GM18951 (cell line): Measurements from ENCODE around the gene PRDX5.
"Not testable (repeated sequence)": the region's sequence is repeated elsewhere in the genome, so short reads cannot be mapped to it uniquely, and the experiment has no call there.

Experiments used
- POLR2A ChIP-seq: IDR thresholded peaks from 4 replicates; pipeline ENCODE4 v1.6.1; 2011; ENCODE audit warnings: mild to moderate bottlenecking; ENCODE audit not compliant: insufficient read length, insufficient read depth; ENCODE audit errors: extremely low read depth
- in situ Hi-C: fragments of 300-500 bp; cut with MboI; formaldehyde crosslinking; loops from one replicate; pipeline ENCODE4 v1.12.0; 2022; ENCODE audit warnings: low sequenced_read_pairs, mixed read lengths, inconsistent platforms; ENCODE audit not compliant: unreplicated experiment

Gene PRDX5

GRCh38 chr11:64305691-64306562, 12.0 kb upstream of the PRDX5 start:
- TF ChIP-seq POLR2A: peak; percentile 50
- in situ Hi-C loops: no loop called here

- in situ Hi-C loops: no loop called here
Measured at GRCh38 chr11:64306563-64306875, 11.4 kb upstream of the PRDX5 start.

GRCh38 chr11:64306876-64307622, 10.9 kb upstream of the PRDX5 start:
- TF ChIP-seq POLR2A: peak; percentile 19
- in situ Hi-C loops: no loop called here

More at GRCh38 chr11:64306563-64306875, 11.4 kb upstream of the PRDX5 start:
- TF ChIP-seq POLR2A: no peak

- in situ Hi-C loops: not testable (repeated sequence)
Measured at GRCh38 chr11:64307795-64308194, 10.1 kb upstream of the PRDX5 start.

- in situ Hi-C loops: no loop called here
Measured at GRCh38 chr11:64312947-64313346, 5.0 kb upstream of the PRDX5 start.

GRCh38 chr11:64313491-64314145, 4.3 kb upstream of the PRDX5 start:
- no peak for TF ChIP-seq POLR2A

More at GRCh38 chr11:64312947-64313346, 5.0 kb upstream of the PRDX5 start:
- no peak for TF ChIP-seq POLR2A

GRCh38 chr11:64314146-64314804, 3.6 kb upstream of the PRDX5 start:
- in situ Hi-C loops: no loop called here
- TF ChIP-seq POLR2A: no peak

More at GRCh38 chr11:64313491-64314145, 4.3 kb upstream of the PRDX5 start:
- in situ Hi-C loops: no loop called here

GRCh38 chr11:64314805-64315561, 2.9 kb upstream of the PRDX5 start:
- no peak for TF ChIP-seq POLR2A
- in situ Hi-C loops: no loop called here

GRCh38 chr11:64315667-64316526, 2.0 kb upstream of the PRDX5 start:
- in situ Hi-C loops: not testable (repeated sequence)

- in situ Hi-C loops: no loop called here
- TF ChIP-seq POLR2A: no peak
Measured at GRCh38 chr11:64316672-64317324, 1.1 kb upstream of the PRDX5 start.

GRCh38 chr11:64317325-64317960, 478 bp upstream of the PRDX5 start, which contains the start of gene TRMT112:
Gene TRMT112 (minus strand): TSS chr11:64317559. CDS start chr11:64317526, 33 bp downstream.
- in situ Hi-C loops: no loop called here
- peak; percentile 84 for TF ChIP-seq POLR2A
